Small intestine (tissue), 7 donors: ENCODE data around the gene TXLNB. TPM values are rescaled to one million over a fixed set of nuclear protein-coding genes. Genes with fewer than 3 reads are reported as not detected.
"Not testable (repeated sequence)": the region's sequence is repeated elsewhere in the genome, so short reads cannot be mapped to it uniquely, and the experiment has no call there.

Experiments
- DNase-seq, 2 donors: peaks; one replicate each; pipeline versions ENCODE4 v3.0.0 to v3.0.0-alpha.2; 2013
- FAIRE-seq: peaks from 2 replicates; lab custom pipeline; 2012; peaks lifted over from hg19 to GRCh38; lab: Jason Lieb, UNC
- H3K27ac ChIP-seq, 3 donors: one replicate each; pipeline ENCODE4 v1.5.1; 2013; ENCODE audit warnings: low read length in 2 of 3, mild to moderate bottlenecking in 2 of 3, control low read depth in 1 of 3, inconsistent platforms in 1 of 3, low read depth in 1 of 3, moderate library complexity in 1 of 3
- H3K27me3 ChIP-seq, 3 donors: one replicate each; pipeline ENCODE4 v1.6.1; 2013; ENCODE audit warnings: low read length in 3 of 3, inconsistent platforms in 1 of 3; ENCODE audit not compliant: control insufficient read depth in 3 of 3, insufficient read depth in 3 of 3
- H3K36me3 ChIP-seq, 3 donors: one replicate each; pipeline ENCODE4 v1.6.1; 2013; ENCODE audit warnings: low read length in 3 of 3, inconsistent platforms in 1 of 3, low read depth in 1 of 3, mild to moderate bottlenecking in 1 of 3, moderate library complexity in 1 of 3; ENCODE audit not compliant: control insufficient read depth in 3 of 3, insufficient read depth in 2 of 3
- H3K4me1 ChIP-seq, 3 donors: one replicate each; pipeline ENCODE4 v1.6.1; 2013; ENCODE audit warnings: low read length in 2 of 3, inconsistent platforms in 1 of 3, low read depth in 1 of 3, mild to moderate bottlenecking in 1 of 3, moderate library complexity in 1 of 3; ENCODE audit not compliant: control insufficient read depth in 3 of 3, insufficient read depth in 2 of 3
- H3K4me3 ChIP-seq, 3 donors: one replicate each; pipeline ENCODE4 v1.5.1; 2013; ENCODE audit warnings: low read length in 3 of 3, control low read depth in 1 of 3, inconsistent platforms in 1 of 3, low read depth in 1 of 3, mild to moderate bottlenecking in 1 of 3, moderate library complexity in 1 of 3
- H3K9me3 ChIP-seq, 2 donors: one replicate each; pipeline ENCODE4 v1.6.1; 2013; ENCODE audit warnings: low read depth in 1 of 2, low read length in 1 of 2; ENCODE audit not compliant: control insufficient read depth in 2 of 2, insufficient read depth in 1 of 2
- WGBS, 3 donors: extraction: QIAGEN DNeasy Blood & Tissue Kit; methylation state at CpG; one replicate each; pipeline ENCODE4 v1.1.7; 2013; 5-methylcytosine and 5-hydroxymethylcytosine counted together
- polyA plus RNA-seq, 4 donors: library from polyadenylated mRNA; stranded (reverse) in 3 of 4; unstranded in 1 of 4; fragments of 200-250 nt in 3 of 4; fragments of 120-200 nt in 1 of 4; gene quantifications; one replicate each; pipeline versions ENCODE4 v1.2.1 to v1.2.3, GENCODE V29; 2013
- donor health status: healthy with polysubstance abuse.
- donor health status: control.
- donor health status: control.
- donor health status: Bipolar disorder and iron deficiency.
- donor health status: healthy.

Gene TXLNB
- polyA plus RNA-seq, 4 donors, result 0.27 to 1.0 (median 0.54) TPM; not detected in 1

DNA sequence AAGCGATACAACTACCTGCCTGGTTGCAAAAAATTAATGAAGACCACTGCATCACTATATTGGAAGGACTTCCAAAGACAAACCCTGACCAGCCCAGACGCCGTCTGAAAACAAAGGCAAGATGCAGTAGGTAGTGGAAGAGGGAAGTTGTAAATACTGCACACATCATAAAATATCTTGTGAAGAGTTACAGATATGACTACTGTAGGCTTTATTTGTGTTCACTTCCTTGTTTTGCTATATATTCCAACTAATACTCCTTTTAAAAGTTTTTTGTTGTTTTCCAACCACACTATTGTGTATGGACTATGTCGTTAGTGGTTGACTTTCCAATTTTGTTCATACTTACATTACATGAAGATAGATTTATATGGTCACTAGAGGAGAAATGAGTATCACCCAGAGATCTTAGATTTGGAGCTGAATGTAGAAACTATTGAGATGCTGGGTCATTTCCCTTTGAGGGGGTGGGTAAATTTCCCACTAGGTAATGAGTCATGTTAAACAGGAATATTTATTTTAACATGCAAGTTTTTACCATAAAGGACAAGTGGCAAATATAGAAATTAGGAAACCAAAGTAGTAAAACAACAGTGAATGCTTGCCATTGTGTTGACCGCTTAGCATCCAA is 16.6 kb upstream of the TXLNB start:
- H3K9me3 ChIP-seq, result no peaks in the 10 kb centered on the region
- H3K4me1 ChIP-seq, result peaks cover 0 to 2% (median 0%) of the 10 kb centered on the region in 3 donors
- FAIRE-seq (no peak), DNase-seq (no peak)
- H3K4me3 ChIP-seq, result no peak overlapping the region
- WGBS, 3 donors, result 64 to 69% (median 65%) methylated on average over 5 of the region's 5 CpGs
- H3K36me3 ChIP-seq, result no peaks in the 10 kb centered on the region
- H3K27ac ChIP-seq, result peak overlapping the region in 1 of 3 donors; percentile 7
- H3K27me3 ChIP-seq, result no peaks in the 10 kb centered on the region

GRCh38 chr6:139306291-139306981 is 14.6 kb upstream of the TXLNB start:
- H3K27me3 ChIP-seq, result no peaks in the 10 kb centered on the region
- no peaks in the 10 kb centered on the region for H3K36me3 ChIP-seq
- H3K4me3 ChIP-seq, result no peak overlapping the region
- no peak overlapping the region for H3K27ac ChIP-seq
- WGBS, 3 donors, result 35 to 62% (median 53%) methylated on average over 3 of the region's 3 CpGs
- H3K4me1 ChIP-seq, result peaks cover 0 to 2% (median 0%) of the 10 kb centered on the region in 3 donors
- DNase-seq, result no peak
- no peak for FAIRE-seq
- no peaks in the 10 kb centered on the region for H3K9me3 ChIP-seq

- FAIRE-seq, result no peak
- 77 to 93% (median 89%) methylated on average over 2 of the region's 2 CpGs for WGBS, 3 donors
- H3K9me3 ChIP-seq, result no peaks in the 10 kb centered on the region
Measured at GRCh38 chr6:139303185-139303584, 11.4 kb upstream of the TXLNB start.

DNA sequence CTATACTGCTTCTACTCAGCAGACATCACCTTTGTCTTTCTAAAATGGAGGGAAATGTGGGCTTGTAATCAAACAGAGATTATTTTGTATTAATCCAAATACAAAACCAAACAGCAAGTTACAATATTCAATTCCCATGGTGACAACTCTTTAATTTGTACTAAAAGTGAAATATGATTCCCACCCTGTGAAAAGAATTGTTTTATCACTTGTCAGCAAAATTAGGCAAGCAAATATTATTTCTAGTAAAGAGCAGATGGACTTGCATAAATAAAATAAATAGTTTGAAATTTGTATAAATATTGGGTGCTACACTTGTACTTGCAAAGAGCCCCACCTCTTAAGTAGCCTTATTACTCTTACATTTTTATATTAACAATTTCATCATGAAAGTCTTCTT is 6.1 kb upstream of the TXLNB start:
- Histone ChIP-seq H3K4me1 (peaks cover 0 to under 1% (median 0%) of the 10 kb centered on the region in 3 donors), H3K27me3 (no peaks in the 10 kb centered on the region), H3K27ac (no peak overlapping the region), H3K36me3 (no peaks in the 10 kb centered on the region), H3K9me3 (no peaks in the 10 kb centered on the region), H3K4me3 (no peak overlapping the region)
- FAIRE-seq, result no peak
- DNase-seq, result no peak

More at GRCh38 chr6:139303185-139303584, 11.4 kb upstream of the TXLNB start:
- no peak for DNase-seq
- H3K36me3 ChIP-seq, result no peaks in the 10 kb centered on the region
- H3K27me3 ChIP-seq, result no peaks in the 10 kb centered on the region
- no peaks in the 10 kb centered on the region for H3K4me1 ChIP-seq
- H3K27ac ChIP-seq, result no peak overlapping the region
- no peak overlapping the region for H3K4me3 ChIP-seq

GRCh38 chr6:139296927-139297326 is 5.1 kb upstream of the TXLNB start:
- no peaks in the 10 kb centered on the region for H3K27me3 ChIP-seq
- no peak for FAIRE-seq
- H3K4me1 ChIP-seq, result peaks cover 0 to 4% (median 0%) of the 10 kb centered on the region in 3 donors
- no peak overlapping the region for H3K27ac ChIP-seq
- WGBS, 3 donors, result 64 to 69% (median 68%) methylated on average over 1 of the region's 1 CpG
- H3K4me3 ChIP-seq, result no peak overlapping the region
- no peak for DNase-seq
- no peaks in the 10 kb centered on the region for H3K9me3 ChIP-seq
- H3K36me3 ChIP-seq, result no peaks in the 10 kb centered on the region

DNA sequence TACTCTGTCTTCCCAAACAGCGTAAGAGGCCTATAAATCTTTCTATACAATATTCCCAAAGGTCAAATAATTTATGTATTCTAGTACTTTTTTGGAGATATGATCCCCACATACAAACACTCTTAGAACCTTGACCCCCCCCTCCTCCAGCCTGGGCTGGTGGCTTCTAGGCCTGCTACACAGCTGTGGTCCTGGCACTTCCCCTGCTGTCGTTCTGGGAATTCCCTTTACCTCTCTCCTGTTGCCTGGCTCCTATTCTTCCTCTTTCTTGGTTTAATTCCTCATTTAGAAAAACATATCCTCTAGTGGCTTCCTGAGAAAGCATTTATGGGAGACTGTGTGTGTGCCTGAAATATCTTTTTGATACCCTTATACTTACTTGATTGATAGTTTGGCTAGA is 4.1 kb upstream of the TXLNB start:
- H3K9me3 ChIP-seq, result no peaks in the 10 kb centered on the region
- H3K36me3 ChIP-seq, result no peaks in the 10 kb centered on the region
- no peak overlapping the region for H3K27ac ChIP-seq
- WGBS, 3 donors, result 78 to 91% (median 80%) methylated on average over 2 of the region's 2 CpGs
- H3K4me1 ChIP-seq, result peaks cover 0 to 6% (median 4%) of the 10 kb centered on the region in 3 donors
- DNase-seq, result no peak
- H3K4me3 ChIP-seq, result no peak overlapping the region
- no peak for FAIRE-seq
- H3K27me3 ChIP-seq, result no peaks in the 10 kb centered on the region

DNA sequence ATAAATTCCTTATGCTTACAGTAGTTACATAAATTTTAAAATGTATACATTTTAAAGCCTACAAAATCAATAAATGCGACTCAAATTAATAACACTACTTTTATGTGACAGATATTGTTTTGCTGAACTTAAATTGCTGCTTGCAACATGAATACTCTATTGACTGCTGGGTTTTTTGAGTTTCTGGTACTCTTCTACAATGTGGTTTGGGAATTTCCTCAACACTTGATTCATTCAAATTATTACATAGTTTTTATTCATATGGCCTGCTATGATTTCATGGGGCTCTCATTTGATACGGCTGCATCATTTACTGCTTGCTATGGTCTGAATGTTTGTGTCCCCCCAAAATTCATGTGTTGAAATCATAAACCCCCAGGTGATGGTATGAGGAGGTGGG is 2.3 kb upstream of the TXLNB start:
- WGBS, 3 donors, result 70 to 86% (median 76%) methylated on average over 2 of the region's 2 CpGs
- Histone ChIP-seq H3K27me3 (no peaks in the 10 kb centered on the region), H3K36me3 (no peaks in the 10 kb centered on the region), H3K4me3 (no peak overlapping the region), H3K4me1 (peaks cover 0 to 7% (median 4%) of the 10 kb centered on the region in 3 donors), H3K27ac (no peak overlapping the region), H3K9me3 (no peaks in the 10 kb centered on the region)
- DNase-seq (no peak), FAIRE-seq (no peak)

GRCh38 chr6:139293230-139293629 is 1.4 kb upstream of the TXLNB start:
- H3K27me3 ChIP-seq, DNase-seq, H3K9me3 ChIP-seq, H3K4me3 ChIP-seq, H3K36me3 ChIP-seq, H3K4me1 ChIP-seq, FAIRE-seq: not testable (repeated sequence)
- WGBS, 3 donors, result 90 to 94% (median 93%) methylated on average over 10 of the region's 10 CpGs
- H3K27ac ChIP-seq, result peak overlapping the region in 1 of 3 donors; percentile 20
